NCI-H82 treated with DMSO at 0.1 percent for 48 hours (cell line): ENCODE results near the gene MARCHF10.
"Not testable (repeated sequence)": the region's sequence is repeated elsewhere in the genome, so short reads cannot be mapped to it uniquely, and the experiment has no call there.

ENCODE experiments used
- DNase-seq: peaks from one replicate; lab custom pipeline; 2025; ENCODE audit not compliant: unreplicated experiment; lab: John Stamatoyannopoulos, UW

The MARCHF10 gene

DNA sequence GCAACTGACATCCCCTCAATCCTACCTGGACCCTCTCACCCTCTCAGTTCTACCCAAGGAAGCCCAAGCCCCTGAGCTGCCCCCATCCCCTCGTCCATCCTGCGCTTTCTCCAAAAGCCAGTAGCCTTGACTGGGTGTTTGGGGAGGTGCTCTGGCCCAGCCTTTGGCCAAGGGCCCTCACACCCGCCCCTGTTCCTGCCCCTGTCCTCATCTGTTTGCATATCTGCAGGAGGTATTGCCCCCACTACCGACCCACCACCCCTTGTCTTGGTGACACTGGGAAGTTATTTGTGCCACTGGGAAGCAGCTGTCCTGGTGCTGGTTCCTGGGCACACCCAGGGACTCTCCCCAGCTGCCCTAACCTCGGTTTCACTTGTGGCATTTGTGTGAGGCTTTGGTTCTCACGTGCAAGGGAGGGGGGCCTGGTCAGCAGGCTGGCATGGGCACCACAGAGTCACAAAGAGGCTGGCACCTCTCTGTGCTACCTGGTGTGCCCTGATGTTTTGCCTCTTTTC, 105.3 kb downstream of the MARCHF10 start:
- no peak for DNase-seq

DNA sequence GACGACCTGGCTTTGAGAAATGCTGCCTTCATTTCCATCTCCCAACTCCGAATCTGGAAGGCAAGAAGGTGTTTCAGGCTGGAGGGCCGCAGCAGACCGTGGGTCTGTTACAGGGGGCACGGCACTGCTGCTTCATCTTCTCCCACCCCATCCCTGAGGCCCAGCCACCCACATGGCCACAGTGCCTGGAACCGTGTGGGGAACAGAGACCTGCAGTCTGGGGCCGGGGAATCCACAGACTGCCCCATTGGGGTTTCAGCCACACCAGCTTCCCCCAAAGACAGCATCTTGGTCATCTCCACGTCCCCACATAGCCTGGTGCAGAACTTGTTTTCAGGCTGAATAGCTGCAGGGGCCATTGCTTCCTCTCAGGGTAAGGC, 106.4 kb downstream of the MARCHF10 start:
- DNase-seq, result no peak

DNA sequence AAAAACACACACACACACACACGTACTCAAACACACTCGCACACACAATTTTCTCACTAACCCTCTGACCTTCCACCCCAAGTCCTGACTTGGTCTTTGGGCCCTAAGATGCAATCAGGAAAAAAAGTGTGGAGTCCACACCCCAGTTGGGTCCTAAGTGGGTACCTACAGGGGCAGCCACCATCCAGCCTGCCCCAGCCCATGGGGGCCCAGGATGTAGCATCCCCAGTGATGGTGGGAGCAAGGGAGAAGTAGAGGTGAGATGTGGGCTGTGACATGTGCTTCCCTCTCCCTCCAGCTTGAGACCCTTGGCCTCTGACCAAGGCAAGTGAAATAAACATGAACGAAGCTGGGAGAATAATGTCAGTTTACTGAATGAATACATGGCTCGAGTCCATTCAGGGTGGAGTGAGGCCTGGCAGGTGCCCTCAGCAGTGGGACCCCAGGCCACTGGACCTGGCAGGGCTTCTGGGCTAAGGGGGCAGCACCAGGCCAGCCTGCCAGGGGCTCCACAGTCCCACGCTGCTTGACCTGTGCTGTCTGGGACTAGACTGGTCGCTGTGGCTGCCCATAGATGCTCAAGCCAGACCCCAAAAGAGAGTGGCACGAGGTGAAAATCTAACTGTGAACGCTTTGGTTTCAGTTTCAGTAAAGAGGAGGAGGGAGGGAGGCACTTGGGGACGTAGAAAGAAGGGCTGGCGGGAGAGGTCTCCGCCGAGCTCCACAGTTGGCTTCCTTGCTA, 107.0 kb downstream of the MARCHF10 start:
- no peak for DNase-seq

DNA sequence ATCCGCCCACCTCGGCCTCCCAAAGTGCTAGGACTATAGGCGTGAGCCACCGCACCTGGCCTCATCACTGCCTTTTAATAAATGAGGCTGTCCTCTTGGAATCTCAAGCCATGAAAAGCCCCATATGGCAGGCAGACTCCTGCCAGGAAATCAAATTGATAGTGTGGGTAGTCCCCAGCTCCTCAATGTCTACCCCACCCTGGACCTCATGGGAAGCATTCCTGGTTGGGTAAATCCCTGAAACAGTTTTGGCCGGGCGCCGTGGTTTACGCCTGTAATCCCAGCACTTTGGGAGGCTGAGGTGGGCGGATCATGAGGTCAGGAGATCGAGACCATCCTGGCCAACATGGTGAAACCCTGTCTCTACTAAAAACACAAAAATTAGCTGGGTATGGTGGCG, 109.7 kb downstream of the MARCHF10 start:
- peak; percentile 23 for DNase-seq

DNA sequence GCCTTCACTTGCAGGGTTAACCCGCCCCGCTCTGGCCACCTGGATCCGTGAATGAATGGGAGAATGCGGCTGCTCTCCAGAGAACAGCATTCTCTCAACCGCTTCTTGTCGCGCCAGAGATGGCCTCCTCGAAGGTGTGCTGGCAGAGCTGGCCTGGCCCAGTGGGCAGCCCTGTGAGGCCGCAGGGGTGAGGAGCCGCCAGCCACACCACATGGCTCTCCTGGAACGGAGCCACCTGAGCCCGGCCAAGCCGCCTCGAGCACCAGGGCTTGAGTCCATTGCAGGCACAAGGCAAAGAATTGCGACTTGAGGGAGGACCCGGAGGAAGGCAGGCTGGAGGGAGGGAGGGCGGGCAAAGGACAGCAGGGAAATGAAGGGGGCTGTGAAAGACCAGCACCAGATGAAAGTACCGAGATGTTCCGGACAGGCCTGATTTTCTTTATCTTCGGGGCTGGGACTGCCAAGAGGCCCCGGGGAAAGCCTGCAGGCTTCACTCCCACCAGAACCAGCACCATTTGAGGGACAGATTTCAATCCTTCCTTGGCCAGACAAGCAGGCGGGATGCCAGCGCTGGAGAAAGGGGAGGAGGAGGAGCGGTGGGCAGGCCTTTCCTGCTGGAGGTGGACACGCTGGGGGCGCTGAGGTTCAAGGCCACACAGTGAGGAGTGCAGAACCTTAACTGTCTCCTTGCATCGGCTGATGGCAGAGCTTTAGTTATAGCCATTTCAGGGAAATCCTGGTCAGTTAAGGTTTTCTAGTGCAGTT, 111.2 kb downstream of the MARCHF10 start:
- DNase-seq, result no peak

DNA sequence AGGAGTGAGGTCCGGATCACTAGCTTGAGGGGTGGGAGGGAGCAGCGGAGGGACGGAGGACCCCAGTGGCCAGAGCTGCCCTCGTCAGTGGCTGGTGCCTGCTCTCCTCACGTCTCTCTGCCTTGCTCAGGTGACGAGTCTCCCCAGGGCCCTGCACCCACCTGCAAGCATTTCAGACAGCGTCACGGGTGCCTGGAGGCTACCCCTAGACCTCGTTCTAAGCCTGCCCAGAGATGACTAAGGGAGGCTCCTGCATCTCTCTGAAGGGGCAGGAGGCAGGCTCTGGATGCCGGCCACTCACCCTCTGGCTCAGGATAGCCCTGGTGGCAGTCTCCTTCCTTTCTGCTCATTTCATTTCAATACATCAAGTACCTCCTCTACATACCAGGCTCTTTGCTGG, 111.9 kb downstream of the MARCHF10 start:
- DNase-seq, result no peak

DNA sequence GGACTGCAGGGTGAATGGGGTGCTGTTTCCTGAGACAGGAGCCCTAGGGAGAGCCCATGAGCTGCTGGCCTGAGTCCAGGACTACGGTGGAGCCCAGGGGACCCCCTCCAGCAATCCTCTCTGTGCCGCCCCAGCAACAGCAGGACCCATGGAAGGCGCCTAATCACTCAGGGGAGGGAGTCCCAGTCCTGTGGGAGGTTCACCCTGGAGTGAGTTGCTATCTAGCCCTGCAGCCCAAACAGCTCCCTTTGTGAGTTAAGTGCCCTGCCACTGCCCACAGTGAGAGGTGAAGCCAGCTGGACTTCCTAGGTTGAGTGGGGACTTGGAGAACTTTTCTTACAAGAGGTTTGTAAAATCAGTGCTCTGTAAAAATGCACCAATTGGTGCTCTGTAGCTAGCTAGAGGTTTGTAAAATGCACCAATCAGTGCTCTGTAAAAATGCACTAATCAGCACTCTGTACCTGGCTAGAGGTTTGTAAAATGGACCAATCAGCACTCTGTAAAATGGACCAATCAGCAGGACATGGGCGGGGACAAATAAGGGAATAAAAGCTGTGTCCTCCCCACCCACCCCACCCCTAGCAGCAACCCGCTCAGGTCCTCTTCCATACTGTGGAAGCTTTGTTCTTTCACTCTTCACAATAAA, 112.9 kb downstream of the MARCHF10 start:
- not testable (repeated sequence) for DNase-seq

DNA sequence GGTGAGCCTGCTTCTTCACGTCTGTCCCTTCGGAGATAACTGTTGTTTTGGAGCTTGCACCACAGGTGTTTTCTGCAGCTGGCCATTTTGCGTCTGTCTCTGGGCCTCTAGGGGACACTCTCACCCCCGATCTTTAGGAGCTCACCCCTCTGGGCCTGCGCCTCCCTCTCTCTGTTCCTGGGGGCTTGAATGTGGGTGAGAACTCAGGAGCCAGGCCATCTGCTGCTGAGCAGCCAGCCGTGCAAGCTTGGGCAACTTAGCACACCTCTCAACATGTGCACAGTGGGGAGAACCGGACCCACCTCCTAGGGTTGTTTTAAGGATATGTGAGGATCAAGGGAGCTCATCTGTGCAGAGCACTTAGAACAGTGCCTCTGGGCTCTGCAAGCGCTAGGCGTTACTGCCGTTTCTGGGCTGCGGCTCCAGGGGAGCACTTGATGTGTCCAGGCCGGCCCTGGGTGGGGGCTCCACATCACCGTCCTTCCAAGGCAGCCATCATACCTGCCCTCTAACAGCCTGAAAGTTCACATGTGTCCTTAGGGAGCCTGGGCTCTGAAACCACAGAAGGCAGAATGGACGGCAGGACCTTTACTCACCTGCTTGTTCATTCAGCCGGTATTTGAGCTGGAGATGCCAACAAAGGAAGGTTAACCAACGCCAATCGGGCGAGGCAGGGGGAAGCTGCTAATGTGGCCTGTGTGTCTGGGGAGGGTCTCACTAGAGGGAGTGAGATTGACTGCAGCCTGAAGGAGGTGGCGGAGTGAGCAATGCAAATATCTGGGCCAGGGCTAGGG, 114.3 kb downstream of the MARCHF10 start:
- peak; percentile 52 for DNase-seq

DNA sequence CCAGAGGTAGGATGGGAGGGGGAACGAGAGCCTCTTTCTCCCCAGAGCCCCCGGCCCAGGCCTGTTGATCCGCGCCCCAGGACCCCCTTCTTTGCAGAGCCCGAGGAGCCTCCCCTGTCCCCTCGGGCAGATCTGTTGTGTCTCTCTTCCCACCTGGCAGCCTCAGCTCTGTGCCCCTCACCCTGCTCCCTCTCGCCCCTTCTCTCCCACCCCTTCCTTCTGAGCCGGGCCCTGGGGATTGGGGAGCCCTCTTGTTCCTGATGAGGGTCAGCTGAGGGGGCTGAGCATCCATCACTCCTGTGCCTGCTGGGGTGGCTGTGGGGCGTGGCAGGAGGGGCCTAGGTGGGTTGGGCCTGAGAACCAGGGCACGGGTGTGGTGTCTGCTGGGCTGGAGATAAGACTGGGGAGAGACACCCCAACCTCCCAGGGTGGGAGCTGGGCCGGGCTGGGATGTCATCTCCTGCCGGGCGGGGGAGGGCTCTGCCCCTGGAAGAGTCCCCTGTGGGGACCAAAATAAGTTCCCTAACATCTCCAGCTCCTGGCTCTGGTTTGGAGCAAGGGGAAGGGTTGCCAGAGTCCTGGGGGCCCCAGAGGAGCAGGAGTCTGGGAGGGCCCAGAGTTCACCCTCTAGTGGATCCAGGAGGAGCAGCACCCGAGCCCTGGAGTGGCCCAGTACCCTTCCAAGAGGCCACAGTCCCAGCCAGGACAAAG, 115.2 kb downstream of the MARCHF10 start:
- no peak for DNase-seq

DNA sequence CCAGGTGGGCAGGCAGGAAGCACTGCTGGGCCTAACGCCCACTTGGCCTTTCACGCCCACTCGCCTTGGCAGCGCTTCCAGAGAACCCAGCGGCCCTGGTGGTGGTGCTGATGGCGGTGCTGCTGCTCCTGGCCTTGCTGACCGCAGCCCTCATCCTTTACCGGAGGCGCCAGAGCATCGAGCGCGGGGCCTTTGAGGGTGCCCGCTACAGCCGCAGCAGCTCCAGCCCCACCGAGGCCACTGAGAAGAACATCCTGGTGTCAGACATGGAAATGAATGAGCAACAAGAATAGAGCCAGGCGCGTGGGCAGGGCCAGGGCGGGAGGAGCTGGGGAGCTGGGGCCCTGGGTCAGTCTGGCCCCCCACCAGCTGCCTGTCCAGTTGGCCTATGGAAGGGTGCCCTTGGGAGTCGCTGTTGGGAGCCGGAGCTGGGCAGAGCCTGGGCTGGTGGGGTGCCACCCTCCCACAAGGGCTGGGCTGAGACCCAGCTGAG, 115.9 kb downstream of the MARCHF10 start:
- DNase-seq, result no peak

DNA sequence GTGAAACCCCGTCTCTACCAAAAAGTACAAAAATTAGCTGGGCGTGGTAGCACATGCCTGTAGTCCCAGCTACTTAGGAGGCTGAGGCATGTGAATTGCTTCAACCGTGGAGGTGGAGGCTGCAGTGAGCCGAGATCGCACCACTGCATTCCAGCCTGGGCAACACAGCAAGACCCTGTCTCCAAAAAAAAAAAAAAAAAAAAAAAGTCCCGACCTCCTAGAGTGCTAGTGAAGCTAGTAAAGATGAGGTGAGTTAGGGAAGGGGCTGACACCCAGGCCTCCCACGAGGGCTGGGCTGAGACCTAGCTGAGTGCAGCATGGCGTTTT, 116.6 kb downstream of the MARCHF10 start:
- DNase-seq, result not testable (repeated sequence)

DNA sequence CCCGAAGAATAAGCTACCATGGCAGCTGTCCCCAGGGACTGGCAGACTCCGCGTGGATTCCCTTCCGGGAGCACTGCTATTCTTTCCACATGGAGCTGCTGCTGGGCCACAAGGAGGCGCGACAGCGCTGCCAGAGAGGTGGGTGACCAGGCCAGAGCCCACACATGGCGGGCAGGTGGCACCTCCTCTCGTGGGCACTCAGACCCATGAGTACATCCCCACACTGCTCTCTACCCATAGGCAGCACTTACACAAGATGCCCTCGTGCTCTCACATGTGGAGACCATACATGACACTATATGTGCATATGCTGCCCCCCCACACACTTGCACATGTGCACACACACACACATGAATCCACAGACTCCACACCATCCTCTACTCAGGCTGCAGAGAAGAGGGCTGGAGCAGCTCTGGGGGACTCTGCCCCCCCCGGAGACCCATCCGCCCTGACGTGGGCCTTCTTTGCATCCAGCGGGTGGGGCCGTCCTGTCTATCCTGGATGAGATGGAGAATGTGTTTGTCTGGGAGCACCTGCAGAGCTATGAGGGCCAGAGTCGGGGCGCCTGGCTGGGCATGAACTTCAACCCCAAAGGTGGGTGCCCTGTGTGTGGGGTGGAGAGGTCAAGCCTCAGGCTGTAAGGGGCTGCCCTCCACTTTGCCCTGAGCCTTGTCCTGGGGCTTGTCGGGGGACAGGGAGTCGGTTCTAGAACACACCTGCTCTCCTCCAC, 117.8 kb downstream of the MARCHF10 start:
- DNase-seq, result no peak

DNA sequence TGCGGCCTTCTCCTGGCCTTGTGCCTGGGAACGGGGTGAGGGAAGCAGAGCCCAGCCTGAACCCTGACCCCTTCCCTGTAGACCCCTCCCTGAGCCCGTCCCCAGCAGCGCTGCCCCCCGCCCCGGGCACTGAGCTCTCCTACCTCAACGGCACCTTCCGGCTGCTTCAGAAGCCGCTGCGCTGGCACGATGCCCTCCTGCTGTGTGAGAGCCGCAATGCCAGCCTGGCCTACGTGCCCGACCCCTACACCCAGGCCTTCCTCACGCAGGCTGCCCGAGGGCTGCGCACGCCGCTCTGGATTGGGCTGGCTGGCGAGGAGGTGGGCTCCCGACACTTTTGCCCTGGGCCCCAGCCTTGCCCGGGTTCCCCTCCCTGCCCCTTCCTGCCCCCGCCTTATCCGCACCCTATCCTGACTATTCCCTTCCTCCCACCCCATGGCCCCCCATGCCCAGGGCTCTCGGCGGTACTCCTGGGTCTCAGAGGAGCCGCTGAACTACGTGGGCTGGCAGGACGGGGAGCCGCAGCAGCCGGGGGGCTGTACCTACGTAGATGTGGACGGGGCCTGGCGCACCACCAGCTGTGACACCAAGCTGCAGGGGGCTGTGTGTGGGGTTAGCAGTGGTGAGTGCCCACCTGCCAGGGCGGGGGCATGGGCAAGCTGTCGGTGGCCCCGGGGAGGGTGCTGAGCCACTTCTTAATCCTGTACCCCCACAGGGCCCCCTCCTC, 118.5 kb downstream of the MARCHF10 start:
- DNase-seq, result no peak

DNA sequence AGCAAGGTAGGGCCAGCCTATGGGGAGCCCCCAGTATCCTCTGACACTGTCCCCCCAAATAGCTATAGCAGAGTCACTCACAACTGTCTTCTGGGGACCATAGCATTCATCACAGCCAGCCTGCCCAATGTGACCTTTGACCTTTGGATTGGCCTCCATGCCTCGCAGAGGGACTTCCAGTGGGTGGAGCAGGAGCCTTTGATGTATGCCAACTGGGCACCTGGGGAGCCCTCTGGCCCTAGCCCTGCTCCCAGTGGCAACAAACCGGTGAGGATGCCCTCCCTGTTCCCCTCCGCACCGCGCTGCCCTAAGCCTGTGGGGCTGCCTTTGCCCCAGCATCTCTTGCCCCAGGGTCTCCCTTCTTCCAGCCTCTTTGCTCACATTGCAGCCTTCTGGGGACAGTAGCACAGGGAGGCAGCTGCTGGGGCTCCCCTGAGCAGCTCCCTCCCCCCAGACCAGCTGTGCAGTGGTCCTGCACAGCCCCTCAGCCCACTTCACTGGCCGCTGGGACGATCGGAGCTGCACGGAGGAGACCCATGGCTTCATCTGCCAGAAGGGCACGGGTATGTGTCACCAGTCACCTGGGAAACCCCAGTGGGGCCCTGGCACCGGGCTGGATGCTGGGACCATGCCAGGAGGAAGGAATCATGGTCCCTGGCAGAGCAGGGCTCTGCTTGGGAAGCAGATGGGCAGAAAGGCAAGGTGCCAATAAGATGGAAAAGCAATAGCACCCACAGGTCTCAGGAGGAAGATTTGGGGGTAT, 119.5 kb downstream of the MARCHF10 start:
- no peak for DNase-seq

DNA sequence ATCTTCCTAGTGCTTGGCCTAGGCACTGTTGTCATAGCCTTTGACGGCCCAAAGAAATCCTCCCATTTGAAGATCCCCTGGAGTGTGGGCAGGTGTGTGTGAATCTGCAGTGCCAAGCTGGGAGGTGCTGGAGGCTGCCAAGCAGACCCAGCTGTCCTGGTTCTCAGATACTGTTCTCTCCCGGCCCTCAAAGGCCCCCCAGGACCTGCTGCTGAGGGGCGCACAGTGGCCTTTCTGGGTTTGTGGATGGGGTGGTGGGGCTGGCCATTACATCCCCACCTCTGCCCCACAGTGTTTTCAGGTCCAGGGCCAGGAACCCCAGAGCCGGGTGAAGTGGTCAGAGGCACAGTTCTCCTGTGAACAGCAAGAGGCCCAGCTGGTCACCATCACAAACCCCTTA, 120.1 kb downstream of the MARCHF10 start:
- no peak for DNase-seq

DNA sequence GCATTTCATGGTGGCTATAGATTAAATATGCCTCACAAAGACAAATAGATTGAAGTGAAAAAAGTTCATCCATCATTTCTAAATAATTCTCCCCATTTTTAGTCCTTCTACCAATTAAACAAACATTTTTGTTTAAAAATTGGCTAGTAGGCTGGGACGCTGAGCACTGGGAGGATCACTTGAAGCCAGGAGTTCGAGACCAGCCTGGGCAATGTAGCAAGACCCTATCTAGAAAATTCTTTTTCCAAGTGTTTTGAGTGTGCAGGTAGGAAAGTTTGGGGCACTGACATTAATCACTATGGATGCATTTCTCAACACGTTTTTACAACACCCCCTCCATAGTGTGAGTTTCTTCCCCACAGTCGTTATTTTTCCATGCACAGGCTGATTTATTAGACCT, 123.9 kb downstream of the MARCHF10 start:
- no peak for DNase-seq

DNA sequence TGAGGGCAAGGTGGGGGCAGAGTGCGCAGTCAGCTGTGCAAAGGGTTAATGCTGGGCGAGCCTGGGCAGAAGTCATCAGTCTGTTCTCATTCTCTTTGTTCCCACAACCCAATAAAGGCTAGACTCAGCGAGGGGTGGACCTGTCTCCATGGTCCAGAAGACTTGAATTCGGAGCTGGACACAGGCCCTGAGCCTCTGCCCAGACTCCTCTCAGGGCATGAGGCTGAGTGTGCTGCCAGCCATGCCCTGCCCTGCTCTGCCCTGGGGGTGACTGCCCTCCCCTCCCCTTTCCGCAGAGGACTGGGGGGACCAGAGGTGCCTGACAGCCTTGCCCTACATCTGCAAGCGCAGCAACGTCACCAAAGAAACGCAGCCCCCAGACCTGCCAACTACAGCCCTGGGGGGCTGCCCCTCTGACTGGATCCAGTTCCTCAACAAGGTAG, 126.2 kb downstream of the MARCHF10 start:
- no peak for DNase-seq
